GM18870 (cell line): Measurements from ENCODE around the gene CYP1A1.

Source experiments
- ATAC-seq: cut with Tn5 transposase; IDR thresholded peaks from one replicate; pipeline ENCODE4 v1.9.1; 2021; ENCODE audit warnings: moderate library complexity; ENCODE audit not compliant: unreplicated experiment

Gene CYP1A1

GRCh38 chr15:74725225-74725774 is at the start of gene CYP1A1:
CYP1A1 (minus strand) TSS chr15:74725528; CDS start chr15:74723097, 2,431 bp downstream.
- ATAC-seq, result no peak

- no peak for ATAC-seq
Measured at GRCh38 chr15:74773731-74774252, 48.5 kb upstream of the CYP1A1 start.

- no peak for ATAC-seq
Measured at GRCh38 chr15:74773329-74773728, 48.0 kb upstream of the CYP1A1 start.

GRCh38 chr15:74770211-74770903 is 45.0 kb upstream of the CYP1A1 start:
- ATAC-seq, result no peak

- ATAC-seq, result no peak
Measured at GRCh38 chr15:74769463-74770025, 44.2 kb upstream of the CYP1A1 start.

- no peak for ATAC-seq
Measured at GRCh38 chr15:74768771-74769342, 43.5 kb upstream of the CYP1A1 start.

GRCh38 chr15:74768099-74768770 is 42.9 kb upstream of the CYP1A1 start:
- ATAC-seq, result no peak

- ATAC-seq, result no peak
Measured at GRCh38 chr15:74767167-74768098, 42.1 kb upstream of the CYP1A1 start.

- ATAC-seq, result no peak
Measured at GRCh38 chr15:74763416-74763815, 38.1 kb upstream of the CYP1A1 start.

- no peak for ATAC-seq
Measured at GRCh38 chr15:74762791-74763150, 37.4 kb upstream of the CYP1A1 start.

GRCh38 chr15:74758736-74759135 is 33.4 kb upstream of the CYP1A1 start:
- ATAC-seq, result no peak

GRCh38 chr15:74754593-74755215 is 29.4 kb upstream of the CYP1A1 start:
- no peak for ATAC-seq

GRCh38 chr15:74752531-74752930 is 27.2 kb upstream of the CYP1A1 start:
- ATAC-seq, result no peak

GRCh38 chr15:74752011-74752410 is 26.7 kb upstream of the CYP1A1 start:
- ATAC-seq, result no peak

- ATAC-seq, result no peak
Measured at GRCh38 chr15:74750751-74751150, 25.4 kb upstream of the CYP1A1 start.

- no peak for ATAC-seq
Measured at GRCh38 chr15:74749832-74750231, 24.5 kb upstream of the CYP1A1 start.

GRCh38 chr15:74748322-74748946 is 23.1 kb upstream of the CYP1A1 start, which contains the start of gene CYP1A2:
CYP1A2 (plus strand) TSS chr15:74748845; CDS start chr15:74749739, 894 bp downstream.
- ATAC-seq, result no peak

- no peak for ATAC-seq
Measured at GRCh38 chr15:74746389-74746788, 21.1 kb upstream of the CYP1A1 start.

GRCh38 chr15:74742422-74742821 is 17.1 kb upstream of the CYP1A1 start:
- no peak for ATAC-seq
